Natural killer cell (primary cell): ENCODE measurements around the gene AKAP5. TPM values are rescaled to one million over a fixed set of nuclear protein-coding genes. Genes with fewer than 3 reads are reported as not detected.
A peak's percentile ranks its signal among the peaks of the same experiment; 100 is the strongest.

Experiments
- ATAC-seq, 3 donors: fragments of 150-1000 bp in 2 of 3; fragments of 200-7000 bp in 1 of 3; cut with Tn5 transposase; 1 replicate in 1 of 3; 2 replicates in 2 of 3; pipeline ENCODE4 v1.10.0; 2021; ENCODE audit warnings: mild to moderate bottlenecking in 2 of 3, moderate library complexity in 2 of 3
- DNase-seq, 2 donors: peaks; one replicate each; pipeline versions ENCODE4 v3.0.0 to v3.0.0-alpha.2; 2013 to 2021; ENCODE audit warnings: mixed read lengths in 1 of 2
- H3K27ac ChIP-seq: one replicate; pipeline ENCODE4 v1.5.1; 2013; ENCODE audit warnings: mild to moderate bottlenecking, low read length
- H3K27me3 ChIP-seq: one replicate; pipeline ENCODE4 v1.6.1; 2013; ENCODE audit warnings: low read length; ENCODE audit not compliant: control insufficient read depth, insufficient read depth
- H3K36me3 ChIP-seq: one replicate; pipeline ENCODE4 v1.6.1; 2013; ENCODE audit warnings: low read length; ENCODE audit not compliant: control insufficient read depth, insufficient read depth
- H3K4me1 ChIP-seq: one replicate; pipeline ENCODE4 v1.6.1; 2013; ENCODE audit warnings: low read length; ENCODE audit not compliant: control insufficient read depth, insufficient read depth
- H3K4me3 ChIP-seq: one replicate; pipeline ENCODE4 v1.5.1; 2013; ENCODE audit warnings: low read length
- H3K9me3 ChIP-seq: one replicate; pipeline ENCODE4 v1.6.1; 2013; ENCODE audit warnings: low read length; ENCODE audit not compliant: control insufficient read depth, insufficient read depth
- H3K27ac Mint-ChIP-seq, 2 donors: one replicate each; pipeline ENCODE4 v1.8.0; 2022; ENCODE audit warnings: mild to moderate bottlenecking in 2 of 2, mixed read lengths in 2 of 2, moderate library complexity in 1 of 2
- H3K27me3 Mint-ChIP-seq, 2 donors: one replicate each; pipeline ENCODE4 v1.8.0; 2022; ENCODE audit warnings: low read depth in 2 of 2, mixed read lengths in 2 of 2
- H3K36me3 Mint-ChIP-seq: one replicate; pipeline ENCODE4 v1.8.0; 2022; ENCODE audit warnings: mixed read lengths
- H3K4me1 Mint-ChIP-seq, 2 donors: one replicate each; pipeline ENCODE4 v1.8.0; 2022; ENCODE audit warnings: mixed read lengths in 2 of 2
- H3K4me3 Mint-ChIP-seq: one replicate; pipeline ENCODE4 v1.8.0; 2022; ENCODE audit warnings: mild to moderate bottlenecking, moderate library complexity, mixed read lengths
- H3K9me3 Mint-ChIP-seq, 2 donors: one replicate each; pipeline ENCODE4 v1.8.0; 2022; ENCODE audit warnings: mixed read lengths in 2 of 2
- WGBS: methylation state at CpG from one replicate; pipeline ENCODE4 v1.1.7; 2013; ENCODE audit warnings: missing lambda C conversion rate; ENCODE audit not compliant: insufficient coverage; 5-methylcytosine and 5-hydroxymethylcytosine counted together
- intact Hi-C: fragments of 100-400 bp; cut with micrococcal nuclease; formaldehyde crosslinking; loops from one replicate; pipeline ENCODE4 v1.14.2; 2022
- total RNA-seq, 4 donors: library from RNA; stranded (reverse); fragments of 120-200 nt in 1 of 4; gene quantifications; one replicate each; pipeline versions ENCODE4 v1.2.3 to v1.2.4, GENCODE V29; 2013 to 2022
- TF ChIP-seq, protein P1 (sequence below): fragments of 200-600 bp; IDR thresholded peaks from one replicate; pipeline ENCODE4 v1.8.0; 2022; ENCODE audit warnings: antibody characterized with exemption

The AKAP5 gene
- total RNA-seq, 3 donors from 2014 or later (not counting 1 experiment from before 2014, with no cell fraction given) = 11.1 to 16.3 (median 12.0) TPM

DNA sequence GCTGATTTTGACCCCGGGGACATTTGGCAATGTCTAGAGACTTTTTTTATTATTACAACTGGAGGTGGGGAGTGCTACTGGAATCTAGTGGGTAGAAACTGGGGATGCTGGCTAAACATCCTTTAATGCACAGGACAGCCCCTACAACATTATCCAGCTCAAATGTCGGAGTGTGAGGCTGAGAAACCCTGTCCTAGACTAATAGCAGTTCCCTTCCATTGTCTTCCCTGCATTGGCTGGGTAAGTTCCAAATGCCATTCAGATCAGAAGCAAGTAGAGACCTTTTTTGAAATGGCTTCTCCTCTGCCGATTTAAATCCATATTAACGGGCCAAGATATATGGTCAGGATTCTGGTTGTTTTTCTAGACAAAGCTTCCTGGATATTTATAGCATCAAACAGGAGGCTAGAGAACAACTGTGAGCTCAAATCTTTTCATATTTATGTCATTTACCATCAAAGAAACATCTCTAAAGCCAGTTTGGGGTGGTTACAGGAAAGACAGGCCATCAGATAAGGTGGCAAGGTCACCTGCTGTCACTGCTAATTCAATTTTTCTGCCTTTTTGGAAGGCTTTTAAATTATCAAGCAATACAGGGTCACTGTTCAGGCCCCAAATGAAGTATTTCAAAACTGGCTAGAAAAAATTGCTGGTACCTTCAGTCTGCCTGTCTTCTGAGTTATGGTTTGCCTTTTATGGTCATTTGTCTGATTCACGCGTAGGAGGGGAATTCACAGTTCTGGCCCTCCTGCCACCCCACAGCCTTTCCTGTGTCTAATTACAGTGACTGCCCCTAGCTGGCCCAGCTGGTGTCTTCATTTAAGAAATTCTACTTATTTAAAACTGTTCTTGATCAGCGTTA lies 20.1 kb upstream of the AKAP5 start:
- H3K9me3 Mint-ChIP-seq = no peaks in the 10 kb centered on the region
- peaks cover 12% of the 10 kb centered on the region for H3K36me3 ChIP-seq
- peak; percentile 90 to 96 (median 95) for ATAC-seq
- H3K27me3 ChIP-seq = no peaks in the 10 kb centered on the region
- no peaks in the 10 kb centered on the region for H3K9me3 ChIP-seq
- peak overlapping the region; percentile 89 to 99 for H3K27ac Mint-ChIP-seq
- H3K4me1 ChIP-seq = peaks cover 60% of the 10 kb centered on the region
- H3K4me1 Mint-ChIP-seq = peaks cover 53 to 54% of the 10 kb centered on the region in 2 donors
- no peaks in the 10 kb centered on the region for H3K27me3 Mint-ChIP-seq
- TF ChIP-seq, protein P1, sequence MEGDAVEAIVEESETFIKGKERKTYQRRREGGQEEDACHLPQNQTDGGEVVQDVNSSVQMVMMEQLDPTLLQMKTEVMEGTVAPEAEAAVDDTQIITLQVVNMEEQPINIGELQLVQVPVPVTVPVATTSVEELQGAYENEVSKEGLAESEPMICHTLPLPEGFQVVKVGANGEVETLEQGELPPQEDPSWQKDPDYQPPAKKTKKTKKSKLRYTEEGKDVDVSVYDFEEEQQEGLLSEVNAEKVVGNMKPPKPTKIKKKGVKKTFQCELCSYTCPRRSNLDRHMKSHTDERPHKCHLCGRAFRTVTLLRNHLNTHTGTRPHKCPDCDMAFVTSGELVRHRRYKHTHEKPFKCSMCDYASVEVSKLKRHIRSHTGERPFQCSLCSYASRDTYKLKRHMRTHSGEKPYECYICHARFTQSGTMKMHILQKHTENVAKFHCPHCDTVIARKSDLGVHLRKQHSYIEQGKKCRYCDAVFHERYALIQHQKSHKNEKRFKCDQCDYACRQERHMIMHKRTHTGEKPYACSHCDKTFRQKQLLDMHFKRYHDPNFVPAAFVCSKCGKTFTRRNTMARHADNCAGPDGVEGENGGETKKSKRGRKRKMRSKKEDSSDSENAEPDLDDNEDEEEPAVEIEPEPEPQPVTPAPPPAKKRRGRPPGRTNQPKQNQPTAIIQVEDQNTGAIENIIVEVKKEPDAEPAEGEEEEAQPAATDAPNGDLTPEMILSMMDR = no peak
- H3K4me3 ChIP-seq = no peak overlapping the region
- peak overlapping the region; percentile 93 for H3K27ac ChIP-seq
- no peaks in the 10 kb centered on the region for H3K36me3 Mint-ChIP-seq
- DNase-seq = peak; percentile 55 to 76
- intact Hi-C loops = loop anchor here (1.0 to 5.0 kb wide), 3 partner anchors 20 to 58 kb away; partner anchors contain the start of genes AKAP5, MTHFD1 and ZBTB25
- H3K4me3 Mint-ChIP-seq = peak overlapping the region; percentile 58
- 45% methylated on average over 6 of the region's 7 CpGs for WGBS

DNA sequence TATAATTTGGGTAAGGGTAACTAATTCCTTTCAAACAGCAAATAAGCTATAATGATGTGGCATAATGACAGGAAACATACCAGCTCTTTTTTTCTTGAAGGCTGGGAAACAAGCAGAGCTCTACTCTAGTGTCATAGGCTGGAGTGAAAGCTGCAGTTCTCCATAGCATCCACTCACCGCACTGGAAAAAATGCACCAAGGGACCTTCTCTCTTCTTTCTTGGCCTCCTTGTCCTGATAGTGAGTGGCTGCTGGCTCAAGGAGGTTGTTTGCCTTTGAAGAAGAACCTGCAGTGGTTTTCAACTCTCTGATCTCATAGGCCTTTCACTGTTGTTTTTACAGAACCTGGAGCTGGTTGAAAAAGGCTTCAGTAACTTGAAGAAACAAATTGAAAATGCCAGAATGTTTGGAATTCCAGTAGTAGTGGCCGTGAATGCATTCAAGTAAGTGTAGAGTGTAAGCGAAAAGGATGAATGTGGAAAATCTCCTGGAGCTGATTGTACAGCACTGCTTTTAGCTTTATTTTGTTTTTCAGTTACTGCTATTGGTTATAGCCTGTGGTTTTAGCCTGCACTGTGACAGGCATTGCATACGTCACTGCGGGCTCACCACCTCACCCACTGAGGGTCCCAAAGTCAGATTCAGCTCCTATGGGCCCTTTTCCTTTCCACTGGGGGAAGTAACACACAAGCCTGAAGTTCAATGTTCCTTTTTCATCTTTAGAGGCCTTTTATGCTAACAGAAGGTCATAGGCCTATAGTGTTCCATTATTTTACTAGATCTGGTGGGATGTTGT lies 17.2 kb upstream of the AKAP5 start:
- Histone ChIP-seq H3K4me1 (peaks cover 63% of the 10 kb centered on the region), H3K36me3 (peaks cover 8% of the 10 kb centered on the region), H3K27ac (peak overlapping the region; percentile 93), H3K9me3 (no peaks in the 10 kb centered on the region), H3K4me3 (no peak overlapping the region), H3K27me3 (no peaks in the 10 kb centered on the region)
- peak; percentile 29 to 53 (median 47) for ATAC-seq
- H3K9me3 Mint-ChIP-seq = no peaks in the 10 kb centered on the region
- H3K36me3 Mint-ChIP-seq = no peaks in the 10 kb centered on the region
- intact Hi-C loops = loop anchor here (5.0 kb wide), 1 partner anchor 61 kb away; the partner anchor contains the start of gene MTHFD1
- H3K4me3 Mint-ChIP-seq = peak overlapping the region; percentile 2
- TF ChIP-seq, protein P1 = no peak
- peak; percentile 61 to 65 for DNase-seq
- WGBS = 65% methylated on average over 5 of the region's 5 CpGs
- H3K27ac Mint-ChIP-seq = peak overlapping the region; percentile 89 to 99
- H3K4me1 Mint-ChIP-seq = peaks cover 57 to 58% of the 10 kb centered on the region in 2 donors
- H3K27me3 Mint-ChIP-seq = no peaks in the 10 kb centered on the region

DNA sequence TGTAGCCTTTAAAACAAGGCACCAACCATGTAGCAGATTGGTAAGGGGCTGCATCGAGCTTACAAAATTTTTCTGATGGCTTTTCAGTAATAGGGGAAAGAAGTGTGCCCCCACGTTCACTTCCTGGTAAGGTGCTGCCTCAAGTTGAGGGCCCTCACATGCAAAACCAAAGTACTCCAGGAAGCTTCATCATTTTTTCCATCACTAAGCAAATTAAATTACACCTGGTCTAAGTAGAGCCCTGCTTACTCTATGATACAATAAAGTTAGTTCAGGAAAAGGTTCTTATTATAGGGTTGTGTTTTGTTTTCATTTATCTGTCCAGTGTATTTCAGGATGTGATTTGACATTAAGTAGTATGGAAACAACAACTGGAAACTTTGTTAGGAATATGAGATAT lies 15.0 kb upstream of the AKAP5 start:
- no CpG with 5 or more reads among the region's 2 CpGs for WGBS
- Histone ChIP-seq H3K27me3 (no peaks in the 10 kb centered on the region), H3K4me3 (no peak overlapping the region), H3K9me3 (no peaks in the 10 kb centered on the region), H3K4me1 (peaks cover 44% of the 10 kb centered on the region), H3K27ac (no peak overlapping the region), H3K36me3 (peaks cover 11% of the 10 kb centered on the region)
- H3K27ac Mint-ChIP-seq = peak overlapping the region; percentile 72 to 82
- no peak overlapping the region for H3K4me3 Mint-ChIP-seq
- DNase-seq (no peak), ATAC-seq (no peak)
- H3K27me3 Mint-ChIP-seq = no peaks in the 10 kb centered on the region
- TF ChIP-seq, protein P1 = no peak
- H3K9me3 Mint-ChIP-seq = no peaks in the 10 kb centered on the region
- intact Hi-C loops = no loop called here
- no peaks in the 10 kb centered on the region for H3K36me3 Mint-ChIP-seq
- peaks cover 37 to 38% of the 10 kb centered on the region in 2 donors for H3K4me1 Mint-ChIP-seq
